ENCODE measurements around the gene ATRN. TPM values are rescaled to one million over a fixed set of nuclear protein-coding genes. Genes with fewer than 3 reads are reported as not detected.

The ATRN gene
- total and polyA plus RNA-seq, 4 donors = 8.4 to 104 (median 46.0) TPM

DNA sequence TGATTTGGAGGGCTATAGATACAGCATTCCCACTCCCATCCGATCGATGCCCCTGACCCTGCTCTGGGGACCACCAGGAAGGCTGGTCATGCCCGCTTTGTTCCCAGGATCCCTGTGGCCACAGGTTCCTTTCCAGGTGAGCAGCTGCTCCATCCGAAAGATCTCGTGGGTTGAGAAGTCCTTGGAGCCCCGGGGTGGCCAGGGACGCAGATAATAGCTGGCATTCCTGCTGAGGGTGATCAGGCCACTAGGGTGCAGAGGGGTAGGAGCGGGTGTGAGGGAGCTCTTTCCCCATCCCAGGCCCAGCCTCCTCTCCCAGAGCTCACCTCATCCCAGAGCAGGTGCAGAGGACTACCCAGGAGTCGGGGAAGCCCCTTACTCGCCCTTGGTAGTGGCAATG lies 203.6 kb downstream of the ATRN start (continued):
- TF ChIP-seq, protein P1, sequence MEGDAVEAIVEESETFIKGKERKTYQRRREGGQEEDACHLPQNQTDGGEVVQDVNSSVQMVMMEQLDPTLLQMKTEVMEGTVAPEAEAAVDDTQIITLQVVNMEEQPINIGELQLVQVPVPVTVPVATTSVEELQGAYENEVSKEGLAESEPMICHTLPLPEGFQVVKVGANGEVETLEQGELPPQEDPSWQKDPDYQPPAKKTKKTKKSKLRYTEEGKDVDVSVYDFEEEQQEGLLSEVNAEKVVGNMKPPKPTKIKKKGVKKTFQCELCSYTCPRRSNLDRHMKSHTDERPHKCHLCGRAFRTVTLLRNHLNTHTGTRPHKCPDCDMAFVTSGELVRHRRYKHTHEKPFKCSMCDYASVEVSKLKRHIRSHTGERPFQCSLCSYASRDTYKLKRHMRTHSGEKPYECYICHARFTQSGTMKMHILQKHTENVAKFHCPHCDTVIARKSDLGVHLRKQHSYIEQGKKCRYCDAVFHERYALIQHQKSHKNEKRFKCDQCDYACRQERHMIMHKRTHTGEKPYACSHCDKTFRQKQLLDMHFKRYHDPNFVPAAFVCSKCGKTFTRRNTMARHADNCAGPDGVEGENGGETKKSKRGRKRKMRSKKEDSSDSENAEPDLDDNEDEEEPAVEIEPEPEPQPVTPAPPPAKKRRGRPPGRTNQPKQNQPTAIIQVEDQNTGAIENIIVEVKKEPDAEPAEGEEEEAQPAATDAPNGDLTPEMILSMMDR (IDR thresholded peaks at IDR 0.05; ENCODE audit: low read depth, low read length, missing input control) = no peak
- TF ChIP-seq YY1 (IDR thresholded peaks at IDR 0.05) (no peak), FOXA2 (IDR thresholded peaks at IDR 0.05) (no peak)

DNA sequence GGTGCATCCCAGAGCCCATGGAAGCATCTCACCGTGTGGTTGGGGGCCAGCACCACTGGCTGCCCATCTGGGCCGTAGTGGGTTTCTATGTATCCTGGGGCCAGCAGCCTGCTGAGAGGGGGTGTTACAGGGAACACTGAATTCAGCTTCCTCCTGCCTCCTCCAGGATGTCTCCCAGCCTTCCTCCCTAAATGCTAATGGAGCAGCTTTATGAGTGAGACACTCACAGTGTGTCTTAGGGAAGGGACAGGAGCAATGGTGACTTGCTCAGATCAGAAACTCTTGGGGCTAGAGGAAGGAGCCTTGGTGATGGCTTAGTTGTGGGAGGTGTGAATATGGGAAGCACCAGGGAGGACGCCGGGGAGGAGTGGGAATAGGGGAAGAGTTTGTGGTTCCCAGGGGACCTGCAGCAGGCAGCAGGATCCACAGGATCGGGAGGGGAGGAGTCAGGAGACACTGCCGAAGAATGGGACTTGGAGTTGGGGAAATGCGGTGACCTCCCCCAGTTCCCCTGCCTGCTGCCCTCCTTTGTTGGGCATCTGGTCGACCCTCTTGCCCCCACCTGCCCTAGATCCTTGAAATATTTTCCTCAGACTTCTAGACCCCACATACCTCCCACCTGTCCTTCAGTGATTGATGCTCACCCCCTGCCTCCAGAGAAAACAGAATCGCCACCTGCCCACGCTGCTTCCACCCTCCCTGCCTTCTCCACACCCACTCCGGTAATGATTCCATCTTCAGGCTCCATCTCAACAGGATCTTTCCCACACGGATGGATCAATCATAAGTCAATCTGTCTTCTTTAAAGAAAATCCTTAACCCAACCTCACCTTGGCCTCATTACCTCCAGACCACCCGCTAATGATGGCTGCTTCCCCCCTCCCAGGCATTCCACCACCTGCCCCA lies 204.4 kb downstream of the ATRN start:
- no peak for DNase-seq (ENCODE audit: low spot score)
- no peaks in the 10 kb centered on the region for H3K9me3 ChIP-seq (ENCODE audit: control insufficient read depth in 4 of 4, low read length in 3 of 4)
- no peak overlapping the region for H3K27ac ChIP-seq (ENCODE audit: low read depth in 1 of 2, low read length in 2 of 2)
- WGBS = 43% methylated on average over 13 of the region's 13 CpGs
- peaks cover 0 to 10% (median 3%) of the 10 kb centered on the region in 4 donors for H3K4me1 ChIP-seq (ENCODE audit: control insufficient read depth in 4 of 4, insufficient read depth in 4 of 4, low read length in 3 of 4)
- TF ChIP-seq RAD21 (IDR thresholded peaks at IDR 0.05) (no peak), JUND (IDR thresholded peaks at IDR 0.05) (no peak), RXRA (IDR thresholded peaks at IDR 0.05) (no peak), SP1 (IDR thresholded peaks at IDR 0.05) (no peak), TAF1 (conservative IDR thresholded peaks at IDR 0.05) (no peak), HNF4A (conservative IDR thresholded peaks at IDR 0.05) (no peak), GABPA (IDR thresholded peaks at IDR 0.05 in 1 of 2, conservative IDR thresholded peaks at IDR 0.05 in 1 of 2) (no peak)
- TF ChIP-seq, protein P2, sequence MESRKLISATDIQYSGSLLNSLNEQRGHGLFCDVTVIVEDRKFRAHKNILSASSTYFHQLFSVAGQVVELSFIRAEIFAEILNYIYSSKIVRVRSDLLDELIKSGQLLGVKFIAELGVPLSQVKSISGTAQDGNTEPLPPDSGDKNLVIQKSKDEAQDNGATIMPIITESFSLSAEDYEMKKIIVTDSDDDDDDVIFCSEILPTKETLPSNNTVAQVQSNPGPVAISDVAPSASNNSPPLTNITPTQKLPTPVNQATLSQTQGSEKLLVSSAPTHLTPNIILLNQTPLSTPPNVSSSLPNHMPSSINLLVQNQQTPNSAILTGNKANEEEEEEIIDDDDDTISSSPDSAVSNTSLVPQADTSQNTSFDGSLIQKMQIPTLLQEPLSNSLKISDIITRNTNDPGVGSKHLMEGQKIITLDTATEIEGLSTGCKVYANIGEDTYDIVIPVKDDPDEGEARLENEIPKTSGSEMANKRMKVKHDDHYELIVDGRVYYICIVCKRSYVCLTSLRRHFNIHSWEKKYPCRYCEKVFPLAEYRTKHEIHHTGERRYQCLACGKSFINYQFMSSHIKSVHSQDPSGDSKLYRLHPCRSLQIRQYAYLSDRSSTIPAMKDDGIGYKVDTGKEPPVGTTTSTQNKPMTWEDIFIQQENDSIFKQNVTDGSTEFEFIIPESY (IDR thresholded peaks at IDR 0.05) = no peak
- TF ChIP-seq, protein P1 (IDR thresholded peaks at IDR 0.05; ENCODE audit: low read depth, low read length, missing input control) = no peak
- TF ChIP-seq, protein P3, sequence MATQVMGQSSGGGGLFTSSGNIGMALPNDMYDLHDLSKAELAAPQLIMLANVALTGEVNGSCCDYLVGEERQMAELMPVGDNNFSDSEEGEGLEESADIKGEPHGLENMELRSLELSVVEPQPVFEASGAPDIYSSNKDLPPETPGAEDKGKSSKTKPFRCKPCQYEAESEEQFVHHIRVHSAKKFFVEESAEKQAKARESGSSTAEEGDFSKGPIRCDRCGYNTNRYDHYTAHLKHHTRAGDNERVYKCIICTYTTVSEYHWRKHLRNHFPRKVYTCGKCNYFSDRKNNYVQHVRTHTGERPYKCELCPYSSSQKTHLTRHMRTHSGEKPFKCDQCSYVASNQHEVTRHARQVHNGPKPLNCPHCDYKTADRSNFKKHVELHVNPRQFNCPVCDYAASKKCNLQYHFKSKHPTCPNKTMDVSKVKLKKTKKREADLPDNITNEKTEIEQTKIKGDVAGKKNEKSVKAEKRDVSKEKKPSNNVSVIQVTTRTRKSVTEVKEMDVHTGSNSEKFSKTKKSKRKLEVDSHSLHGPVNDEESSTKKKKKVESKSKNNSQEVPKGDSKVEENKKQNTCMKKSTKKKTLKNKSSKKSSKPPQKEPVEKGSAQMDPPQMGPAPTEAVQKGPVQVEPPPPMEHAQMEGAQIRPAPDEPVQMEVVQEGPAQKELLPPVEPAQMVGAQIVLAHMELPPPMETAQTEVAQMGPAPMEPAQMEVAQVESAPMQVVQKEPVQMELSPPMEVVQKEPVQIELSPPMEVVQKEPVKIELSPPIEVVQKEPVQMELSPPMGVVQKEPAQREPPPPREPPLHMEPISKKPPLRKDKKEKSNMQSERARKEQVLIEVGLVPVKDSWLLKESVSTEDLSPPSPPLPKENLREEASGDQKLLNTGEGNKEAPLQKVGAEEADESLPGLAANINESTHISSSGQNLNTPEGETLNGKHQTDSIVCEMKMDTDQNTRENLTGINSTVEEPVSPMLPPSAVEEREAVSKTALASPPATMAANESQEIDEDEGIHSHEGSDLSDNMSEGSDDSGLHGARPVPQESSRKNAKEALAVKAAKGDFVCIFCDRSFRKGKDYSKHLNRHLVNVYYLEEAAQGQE (IDR thresholded peaks at IDR 0.05) = no peak
- no peak overlapping the region for H3K9ac ChIP-seq (ENCODE audit: low read depth in 1 of 2, low read length in 2 of 2)
- H3K36me3 ChIP-seq (ENCODE audit: control insufficient read depth in 4 of 4, insufficient read depth in 3 of 4, low read depth in 1 of 4, low read length in 3 of 4) = no peaks in the 10 kb centered on the region
- no peak overlapping the region for H3K4me3 ChIP-seq (ENCODE audit: low read depth in 1 of 3, low read length in 3 of 3)
- peaks cover 4 to 10% (median 6%) of the 10 kb centered on the region in 4 donors for H3K27me3 ChIP-seq (ENCODE audit: control insufficient read depth in 4 of 4, insufficient read depth in 4 of 4, low read length in 3 of 4)

All from liver (tissue), 9 donors.